Upper lobe of left lung (tissue), 6 donors: Measurements from ENCODE around the gene TLX3. TPM values are rescaled to one million over a fixed set of nuclear protein-coding genes. Genes with fewer than 3 reads are reported as not detected.

Experiments
- ATAC-seq, 2 donors: fragments of 200-7000 bp; cut with Tn5 transposase; one replicate each; pipeline ENCODE4 v1.9.1; 2022; ENCODE audit warnings: mild to moderate bottlenecking in 2 of 2, moderate library complexity in 2 of 2; ENCODE audit not compliant: low FRiP score in 2 of 2
- DNase-seq, 2 donors: peaks; one replicate each; pipeline ENCODE4 v3.0.0-alpha.2; 2019 to 2020
- H3K27ac ChIP-seq, 4 donors: fragments of 200-600 bp; sonication (generic); one replicate each; pipeline ENCODE4 v1.5.1; 2016 to 2019
- H3K27me3 ChIP-seq, 4 donors: fragments of 200-600 bp; sonication (generic); one replicate each; pipeline ENCODE4 v1.5.1; 2017 to 2019
- H3K36me3 ChIP-seq, 4 donors: fragments of 200-600 bp; sonication (generic); one replicate each; pipeline ENCODE4 v1.5.1; 2016 to 2019
- H3K4me1 ChIP-seq, 4 donors: fragments of 200-600 bp; sonication (generic); one replicate each; pipeline ENCODE4 v1.5.1; 2018 to 2019
- H3K4me3 ChIP-seq, 4 donors: fragments of 200-600 bp; sonication (generic); one replicate each; pipeline ENCODE4 v1.5.1; 2017 to 2019; ENCODE audit warnings: mild to moderate bottlenecking in 2 of 4, moderate library complexity in 1 of 4
- H3K9me3 ChIP-seq, 4 donors: fragments of 200-600 bp; sonication (generic); one replicate each; pipeline ENCODE4 v1.5.1; 2018 to 2019
- CTCF ChIP-seq, 6 experiments: fragments of 450-650 bp in 4 of 6; fragments of 200-600 bp in 2 of 6; sonication (generic) in 2 of 6; IDR thresholded peaks; one replicate each; pipeline ENCODE4 v1.5.1; 2016 to 2019; ENCODE audit warnings: antibody characterized with exemption in 6 of 6
- EP300 ChIP-seq, 4 donors: sonication (generic); formaldehyde crosslinking; IDR thresholded peaks; one replicate each; pipeline ENCODE4 v1.5.1; 2017; ENCODE audit warnings: antibody characterized with exemption in 4 of 4, control low read depth in 2 of 4
- POLR2A ChIP-seq, 4 donors: fragments of 450-650 bp; IDR thresholded peaks; one replicate each; pipeline ENCODE4 v1.5.1; 2016 to 2017; ENCODE audit warnings: antibody characterized with exemption in 4 of 4, mild to moderate bottlenecking in 2 of 4
- POLR2AphosphoS5 ChIP-seq, 2 donors: sonication (generic); formaldehyde crosslinking; IDR thresholded peaks; one replicate each; pipeline ENCODE4 v1.5.1; 2017; ENCODE audit warnings: antibody characterized with exemption in 2 of 2
- WGBS, 2 donors: methylation state at CpG; one replicate each; pipeline ENCODE4 v1.1.5; 2017 to 2018; 5-methylcytosine and 5-hydroxymethylcytosine counted together
- total RNA-seq, 6 donors: library from RNA; depleted of rRNA in 4 of 6; stranded (reverse); fragments of >200 nt in 4 of 6; gene quantifications; one replicate each; pipeline versions ENCODE4 v1.1.0 to v1.2.1, GENCODE V29; 2016 to 2021
- donor health status: DM: no; HTN: no; CAD: no; lungs with moderate emphysema.
- donor health status: DM: no; HTN: yes; CAD: no; lungs with severe emphysema.

The TLX3 gene
- total RNA-seq, 6 donors from 2014 or later, result not detected

GRCh38 chr5:171272996-171273970 is 35.8 kb upstream of the TLX3 start:
- Histone ChIP-seq H3K9me3 (no peaks in the 10 kb centered on the region), H3K27me3 (no peaks in the 10 kb centered on the region), H3K36me3 (no peaks in the 10 kb centered on the region), H3K4me3 (no peak overlapping the region), H3K27ac (no peak overlapping the region), H3K4me1 (no peaks in the 10 kb centered on the region)
- DNase-seq (no peak), ATAC-seq (no peak)
- 94 to 96% methylated on average over 2 of the region's 2 CpGs for WGBS, 2 donors
- TF ChIP-seq CTCF (IDR thresholded peaks at IDR 0.05), result no peak
- no peak for TF ChIP-seq POLR2AphosphoS5 (IDR thresholded peaks at IDR 0.05)
- TF ChIP-seq EP300 (IDR thresholded peaks at IDR 0.05), result no peak
- no peak for TF ChIP-seq POLR2A (IDR thresholded peaks at IDR 0.05)

GRCh38 chr5:171275841-171276544 is 33.1 kb upstream of the TLX3 start:
- TF ChIP-seq POLR2A (IDR thresholded peaks at IDR 0.05) (no peak), EP300 (IDR thresholded peaks at IDR 0.05) (no peak), POLR2AphosphoS5 (IDR thresholded peaks at IDR 0.05) (no peak), CTCF (IDR thresholded peaks at IDR 0.05) (no peak)
- no peak for ATAC-seq
- no peak overlapping the region for H3K27ac ChIP-seq
- no peak overlapping the region for H3K4me3 ChIP-seq
- no peaks in the 10 kb centered on the region for H3K9me3 ChIP-seq
- H3K4me1 ChIP-seq, result no peaks in the 10 kb centered on the region
- DNase-seq, result no peak
- WGBS, 2 donors, result 76 to 90% methylated on average over 5 of the region's 5 CpGs
- no peaks in the 10 kb centered on the region for H3K27me3 ChIP-seq
- H3K36me3 ChIP-seq, result no peaks in the 10 kb centered on the region

- no peak for ATAC-seq
- Histone ChIP-seq H3K9me3 (no peaks in the 10 kb centered on the region), H3K4me1 (no peaks in the 10 kb centered on the region), H3K27ac (no peak overlapping the region), H3K27me3 (no peaks in the 10 kb centered on the region), H3K4me3 (no peak overlapping the region), H3K36me3 (no peaks in the 10 kb centered on the region)
- TF ChIP-seq CTCF (IDR thresholded peaks at IDR 0.05) (no peak), POLR2A (IDR thresholded peaks at IDR 0.05) (no peak), POLR2AphosphoS5 (IDR thresholded peaks at IDR 0.05) (no peak), EP300 (IDR thresholded peaks at IDR 0.05) (no peak)
- no peak for DNase-seq
- 87 to 89% methylated on average over 7 of the region's 7 CpGs for WGBS, 2 donors
Measured at GRCh38 chr5:171283753-171284152, 25.3 kb upstream of the TLX3 start.

DNA sequence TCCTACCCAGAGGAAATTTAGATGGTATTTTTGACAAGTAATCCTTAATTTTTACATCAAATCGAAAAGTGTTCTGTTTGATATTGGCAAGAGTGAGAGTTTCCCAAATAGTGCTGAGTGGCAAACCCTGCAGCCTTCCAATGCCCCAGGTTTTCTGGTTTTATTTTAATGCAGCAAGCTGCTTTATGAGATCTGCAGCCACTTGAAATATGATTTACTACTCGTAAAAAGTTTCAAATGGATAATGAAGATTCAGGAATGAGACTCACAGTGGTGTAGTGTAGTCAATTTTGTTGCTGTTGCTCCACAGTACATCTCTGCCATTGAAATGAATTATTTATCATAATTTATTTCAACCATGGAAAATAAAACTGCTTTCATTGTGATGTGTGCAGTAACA is 23.6 kb upstream of the TLX3 start:
- no peaks in the 10 kb centered on the region for H3K4me1 ChIP-seq
- no peak for TF ChIP-seq CTCF (IDR thresholded peaks at IDR 0.05)
- no peak for TF ChIP-seq POLR2AphosphoS5 (IDR thresholded peaks at IDR 0.05)
- TF ChIP-seq POLR2A (IDR thresholded peaks at IDR 0.05), result no peak
- no peak for TF ChIP-seq EP300 (IDR thresholded peaks at IDR 0.05)
- WGBS, 2 donors, result 66 to 87% methylated on average over 2 of the region's 2 CpGs
- no peak overlapping the region for H3K4me3 ChIP-seq
- DNase-seq, result no peak
- no peaks in the 10 kb centered on the region for H3K36me3 ChIP-seq
- H3K27me3 ChIP-seq, result no peaks in the 10 kb centered on the region
- H3K9me3 ChIP-seq, result no peaks in the 10 kb centered on the region
- no peak overlapping the region for H3K27ac ChIP-seq
- ATAC-seq, result no peak
